Stromal cell of bone marrow (primary cell): ENCODE measurements around the gene DNLZ.
"Not testable (repeated sequence)": the region's sequence is repeated elsewhere in the genome, so short reads cannot be mapped to it uniquely, and the experiment has no call there.

Experiments used
- DNase-seq: peaks from one replicate; pipeline ENCODE4 v3.0.0-alpha.2; 2012; ENCODE audit warnings: low read depth

The DNLZ gene

GRCh38 chr9:136359774-136360718 is 3.5 kb downstream of the DNLZ start:
- no peak for DNase-seq

- no peak for DNase-seq
Observed at GRCh38 chr9:136358888-136359287, 4.7 kb downstream of the DNLZ start.

- DNase-seq: no peak
Observed at GRCh38 chr9:136358016-136358415, 5.5 kb downstream of the DNLZ start.

GRCh38 chr9:136357202-136357725 is 6.3 kb downstream of the DNLZ start:
- DNase-seq: no peak

- DNase-seq: no peak
Observed at GRCh38 chr9:136355616-136356557, 7.7 kb downstream of the DNLZ start.

GRCh38 chr9:136354592-136355085 is 8.9 kb downstream of the DNLZ start:
- DNase-seq: no peak

- DNase-seq: no peak
Observed at GRCh38 chr9:136353757-136354488, 9.6 kb downstream of the DNLZ start.

- no peak for DNase-seq
Observed at GRCh38 chr9:136353088-136353487, 10.5 kb downstream of the DNLZ start.

GRCh38 chr9:136352682-136353081 is 10.9 kb downstream of the DNLZ start:
- DNase-seq: no peak

GRCh38 chr9:136351868-136352267 is 11.7 kb downstream of the DNLZ start:
- DNase-seq: not testable (repeated sequence)

GRCh38 chr9:136351252-136351800 is 12.2 kb downstream of the DNLZ start:
- DNase-seq: no peak

GRCh38 chr9:136349546-136349945 is 14.0 kb downstream of the DNLZ start:
- DNase-seq: no peak

- no peak for DNase-seq
Observed at GRCh38 chr9:136348691-136349090, 14.9 kb downstream of the DNLZ start.

GRCh38 chr9:136347472-136348256 is 15.9 kb downstream of the DNLZ start:
- DNase-seq: no peak

- no peak for DNase-seq
Observed at GRCh38 chr9:136346927-136347465, 16.5 kb downstream of the DNLZ start.

- DNase-seq: no peak
Observed at GRCh38 chr9:136346157-136346481, 17.4 kb downstream of the DNLZ start.

GRCh38 chr9:136345281-136346156 is 18.0 kb downstream of the DNLZ start:
- peak; percentile 38 for DNase-seq

GRCh38 chr9:136344544-136345280 is 18.8 kb downstream of the DNLZ start:
- DNase-seq: no peak

GRCh38 chr9:136343884-136344269 is 19.7 kb downstream of the DNLZ start:
- no peak for DNase-seq
